ENCODE results near the gene ANKFY1.
"Not testable (repeated sequence)": the region's sequence is repeated elsewhere in the genome, so short reads cannot be mapped to it uniquely, and the experiment has no call there.

The ANKFY1 gene

GRCh38 chr17:4140125-4140524, 123.7 kb downstream of the ANKFY1 start:
- no peak overlapping the region for H3K27ac ChIP-seq
- H3K4me3 ChIP-seq: no peak overlapping the region

DNA sequence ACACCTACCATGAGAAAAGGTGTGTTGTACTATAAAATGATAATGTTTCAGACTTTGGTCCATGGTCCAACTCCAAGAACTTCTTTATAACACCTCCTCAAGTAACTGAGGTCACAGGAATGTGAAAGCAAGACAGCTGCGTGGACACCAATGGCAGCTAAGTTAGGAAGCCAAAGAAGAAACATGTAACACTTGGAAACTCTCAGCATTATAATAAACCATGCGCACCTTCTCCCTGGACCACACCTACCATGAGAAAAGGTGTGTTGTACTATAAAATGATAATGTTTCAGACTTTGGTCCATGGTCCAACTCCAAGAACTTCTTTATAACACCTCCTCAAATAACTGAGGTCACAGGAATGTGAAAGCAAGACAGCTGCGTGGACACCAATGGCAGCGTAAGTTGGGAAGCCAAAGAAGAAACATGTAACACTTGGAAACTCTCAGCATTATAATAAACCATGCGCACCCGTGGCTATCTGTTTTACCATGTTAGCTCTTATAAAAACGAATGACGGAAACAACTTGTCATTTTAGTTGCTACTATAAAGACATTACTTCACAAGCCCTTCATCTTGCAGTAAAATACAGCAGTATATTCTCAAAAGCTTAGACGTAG, 124.8 kb downstream of the ANKFY1 start:
- H3K4me3 ChIP-seq: not testable (repeated sequence)
- peak overlapping the region in 1 of 21 experiments; percentile 41 for H3K27ac ChIP-seq

- no peak overlapping the region for H3K4me3 ChIP-seq
- peak overlapping the region in 1 of 21 experiments; percentile 26 for H3K27ac ChIP-seq
Observed at GRCh38 chr17:4136373-4136772, 127.4 kb downstream of the ANKFY1 start.

- Histone ChIP-seq H3K27ac (no peak overlapping the region), H3K4me3 (no peak overlapping the region)
Observed at GRCh38 chr17:4135489-4135888, 128.3 kb downstream of the ANKFY1 start.

DNA sequence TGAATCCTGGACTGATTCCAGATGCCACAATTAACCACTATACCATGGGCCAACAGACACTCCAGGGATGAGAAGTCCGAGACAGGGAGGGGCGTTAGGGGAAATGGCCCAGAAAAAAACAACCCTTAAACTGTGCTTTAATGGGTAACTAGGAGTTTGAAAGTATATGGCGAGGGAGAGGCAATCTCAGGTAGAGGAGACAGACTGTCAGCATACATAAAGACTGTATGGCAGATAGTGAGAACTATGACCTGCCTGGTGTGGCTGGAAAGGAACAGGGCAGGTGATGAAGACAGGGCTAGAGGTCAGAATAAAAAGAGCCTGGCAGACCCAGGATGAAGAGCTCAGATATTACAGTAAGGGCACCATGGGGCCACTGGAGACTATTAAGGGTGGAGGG, 129.1 kb downstream of the ANKFY1 start:
- no peak overlapping the region for H3K4me3 ChIP-seq
- no peak overlapping the region for H3K27ac ChIP-seq

- Histone ChIP-seq H3K4me3 (no peak overlapping the region), H3K27ac (peak overlapping the region in 7 of 21 experiments; percentile 0 to 62 (median 43))
Observed at GRCh38 chr17:4130715-4131114, 133.1 kb downstream of the ANKFY1 start.

GRCh38 chr17:4127555-4127954, 136.2 kb downstream of the ANKFY1 start:
- Histone ChIP-seq H3K4me3 (no peak overlapping the region), H3K27ac (no peak overlapping the region)

DNA sequence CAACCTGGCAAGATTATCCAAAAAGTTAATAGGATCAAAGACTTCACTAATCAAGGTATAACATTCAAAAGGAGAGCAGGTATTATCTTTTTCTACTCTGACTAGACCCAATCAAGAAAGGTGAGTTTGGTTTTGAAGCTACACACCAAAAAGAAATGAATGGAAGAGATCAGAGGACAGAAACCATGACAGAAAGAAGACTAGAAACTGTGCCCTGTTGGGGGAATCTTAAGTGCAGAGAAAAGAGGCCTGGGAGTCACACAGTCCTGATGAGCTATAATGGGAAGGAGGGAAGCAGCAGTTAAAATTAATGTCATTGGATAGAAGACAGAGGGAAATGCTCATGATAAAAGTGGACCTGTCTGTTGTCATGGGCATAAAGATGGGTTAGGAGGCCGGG, 138.2 kb downstream of the ANKFY1 start:
- Histone ChIP-seq H3K4me3 (no peak overlapping the region), H3K27ac (no peak overlapping the region)

DNA sequence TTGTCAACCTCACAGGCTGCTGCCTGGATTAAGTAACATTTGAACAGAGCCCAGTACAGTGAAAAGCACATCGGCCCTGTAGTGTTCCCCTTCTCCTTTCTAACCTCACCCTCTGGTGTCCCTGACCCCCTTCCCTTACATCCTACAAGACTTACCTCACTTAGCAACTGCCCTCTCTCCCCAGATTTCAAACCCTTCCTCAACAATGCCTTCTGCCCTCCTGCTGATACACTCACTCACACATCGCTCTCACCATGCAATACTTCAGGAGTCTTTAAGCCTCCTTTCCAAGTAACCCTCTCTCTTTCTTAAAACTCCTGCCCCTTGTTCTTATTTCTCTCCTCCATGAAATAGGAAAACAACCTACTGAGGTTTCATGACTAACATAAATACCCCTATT, 138.8 kb downstream of the ANKFY1 start:
- Histone ChIP-seq H3K27ac (no peak overlapping the region), H3K4me3 (no peak overlapping the region)

GRCh38 chr17:4120332-4120731, 143.4 kb downstream of the ANKFY1 start:
- no peak overlapping the region for H3K27ac ChIP-seq

DNA sequence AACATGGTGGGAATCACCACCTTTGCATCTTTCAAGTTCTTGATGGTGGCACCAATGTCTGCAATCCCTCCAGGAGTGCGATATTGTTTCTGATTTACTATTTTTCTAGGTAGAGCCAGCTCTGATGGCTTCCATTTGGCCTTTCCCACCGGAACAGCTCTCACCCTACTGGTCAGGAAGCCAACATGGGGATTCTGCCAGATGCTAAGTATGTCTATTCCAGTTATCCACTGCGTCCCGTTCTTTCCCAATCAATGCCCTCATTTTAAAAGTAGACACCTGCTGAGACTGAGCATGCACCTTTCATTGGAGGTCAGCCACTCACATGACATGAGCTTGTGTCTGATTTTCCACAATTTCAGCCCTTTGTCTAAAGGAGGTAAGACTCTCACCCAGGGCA, 144.5 kb downstream of the ANKFY1 start:
- Histone ChIP-seq H3K4me3 (no peak overlapping the region), H3K27ac (no peak overlapping the region)

More at GRCh38 chr17:4120332-4120731, 143.4 kb downstream of the ANKFY1 start:
- no peak overlapping the region for H3K4me3 ChIP-seq

- no peak overlapping the region for H3K4me3 ChIP-seq
Observed at GRCh38 chr17:4118015-4118743, 145.6 kb downstream of the ANKFY1 start.

GRCh38 chr17:4116516-4116915, 147.3 kb downstream of the ANKFY1 start:
- H3K4me3 ChIP-seq: no peak overlapping the region
- no peak overlapping the region for H3K27ac ChIP-seq

More at GRCh38 chr17:4118015-4118743, 145.6 kb downstream of the ANKFY1 start:
- no peak overlapping the region for H3K27ac ChIP-seq

All from skin epidermis (tissue), 12 donors.